Neutrophil (primary cell): ENCODE results near the gene RPL39L.

ENCODE experiments used
- H3K27ac ChIP-seq: fragments of 200-600 bp; sonication (generic); 2 replicates; pipeline ENCODE4 v1.5.1; 2016; ENCODE audit warnings: mild to moderate bottlenecking, moderate library complexity
- H3K27me3 ChIP-seq: fragments of 200-600 bp; sonication (generic); 2 replicates; pipeline ENCODE4 v1.6.0; 2016; ENCODE audit warnings: mild to moderate bottlenecking
- H3K36me3 ChIP-seq: fragments of 200-600 bp; sonication (generic); 2 replicates; pipeline ENCODE4 v1.5.1; 2017
- H3K4me1 ChIP-seq, 2 experiments: fragments of 200-600 bp in 1 of 2; sonication (generic) in 1 of 2; 1 replicate in 1 of 2; 2 replicates in 1 of 2; pipeline versions ENCODE4 v1.5.1 to v1.6.1; 2013 to 2016; ENCODE audit warnings: low read depth in 1 of 2, low read length in 1 of 2, mild to moderate bottlenecking in 1 of 2, moderate library complexity in 1 of 2; ENCODE audit not compliant: control insufficient read depth in 1 of 2, insufficient read depth in 1 of 2
- H3K4me3 ChIP-seq, 2 experiments: fragments of 200-600 bp in 1 of 2; sonication (generic) in 1 of 2; 1 replicate in 1 of 2; 2 replicates in 1 of 2; pipeline ENCODE4 v1.5.1; 2013 to 2016; ENCODE audit warnings: low read depth in 1 of 2, low read length in 1 of 2, mild to moderate bottlenecking in 1 of 2, moderate library complexity in 1 of 2
- H3K9me3 ChIP-seq: fragments of 200-600 bp; sonication (generic); 2 replicates; pipeline ENCODE4 v1.5.1; 2016
- CTCF ChIP-seq: fragments of 200-600 bp; sonication (generic); IDR thresholded peaks from 2 replicates; pipeline ENCODE4 v1.5.1; 2016; ENCODE audit warnings: antibody characterized with exemption

The RPL39L gene

GRCh38 chr3:187093320-187093719 lies 46.0 kb downstream of the RPL39L start:
- Histone ChIP-seq H3K9me3 (no peaks in the 10 kb centered on the region), H3K4me1 (no peaks in the 10 kb centered on the region), H3K36me3 (no peaks in the 10 kb centered on the region), H3K27ac (no peak overlapping the region), H3K4me3 (no peak overlapping the region), H3K27me3 (no peaks in the 10 kb centered on the region)
- TF ChIP-seq CTCF: no peak

- H3K9me3 ChIP-seq: peaks cover 4% of the 10 kb centered on the region
- H3K27me3 ChIP-seq: no peaks in the 10 kb centered on the region
Measured at GRCh38 chr3:187088701-187089100, 50.6 kb downstream of the RPL39L start.

GRCh38 chr3:187086831-187087230 lies 52.5 kb downstream of the RPL39L start:
- Histone ChIP-seq H3K27ac (no peak overlapping the region), H3K4me3 (no peak overlapping the region), H3K36me3 (no peaks in the 10 kb centered on the region), H3K27me3 (no peaks in the 10 kb centered on the region), H3K4me1 (no peaks in the 10 kb centered on the region), H3K9me3 (peaks cover 4% of the 10 kb centered on the region)
- TF ChIP-seq CTCF: no peak

More at GRCh38 chr3:187088701-187089100, 50.6 kb downstream of the RPL39L start:
- Histone ChIP-seq H3K4me1 (no peaks in the 10 kb centered on the region), H3K27ac (no peak overlapping the region), H3K4me3 (no peak overlapping the region), H3K36me3 (no peaks in the 10 kb centered on the region)
- TF ChIP-seq CTCF: no peak

- Histone ChIP-seq H3K4me3 (no peak overlapping the region), H3K9me3 (peaks cover 4% of the 10 kb centered on the region), H3K4me1 (no peaks in the 10 kb centered on the region), H3K27ac (no peak overlapping the region), H3K27me3 (no peaks in the 10 kb centered on the region), H3K36me3 (no peaks in the 10 kb centered on the region)
- no peak for TF ChIP-seq CTCF
Measured at GRCh38 chr3:187085933-187086332, 53.4 kb downstream of the RPL39L start.

- no peak overlapping the region for H3K27ac ChIP-seq
- no peaks in the 10 kb centered on the region for H3K27me3 ChIP-seq
- no peak overlapping the region for H3K4me3 ChIP-seq
- H3K36me3 ChIP-seq: no peaks in the 10 kb centered on the region
- no peak for TF ChIP-seq CTCF
- peaks cover 4% of the 10 kb centered on the region for H3K9me3 ChIP-seq
- no peaks in the 10 kb centered on the region for H3K4me1 ChIP-seq
Measured at GRCh38 chr3:187085021-187085666, 54.2 kb downstream of the RPL39L start.
